ENCODE data around the gene MCM3. TPM values are rescaled to one million over a fixed set of nuclear protein-coding genes. Genes with fewer than 3 reads are reported as not detected.
A peak's percentile ranks its signal among the peaks of the same experiment; 100 is the strongest.

Gene MCM3
- total RNA-seq, 1 donor from 2014 or later: 214 TPM

GRCh38 chr6:52261229-52261628 is 23.3 kb downstream of the MCM3 start:
- Mint-ChIP-seq H3K27me3 (ENCODE audit: insufficient read depth) (peaks cover 10% of the 10 kb centered on the region), H3K27ac (no peak overlapping the region), H3K4me1 (ENCODE audit: low read depth) (peaks cover 7% of the 10 kb centered on the region)

GRCh38 chr6:52260634-52261033 is 23.9 kb downstream of the MCM3 start:
- intact Hi-C loops (cut with micrococcal nuclease): no loop called here
- peaks cover 35% of the 10 kb centered on the region for H3K36me3 Mint-ChIP-seq (ENCODE audit: low read depth)
- peaks cover 12% of the 10 kb centered on the region for H3K27me3 Mint-ChIP-seq (ENCODE audit: insufficient read depth)
- H3K4me3 Mint-ChIP-seq: no peak overlapping the region
- DNase-seq (ENCODE audit: low spot score): no peak
- H3K4me1 Mint-ChIP-seq (ENCODE audit: low read depth): peaks cover 7% of the 10 kb centered on the region
- no peak overlapping the region for H3K27ac Mint-ChIP-seq
- H3K9me3 Mint-ChIP-seq: no peaks in the 10 kb centered on the region

More at GRCh38 chr6:52261229-52261628, 23.3 kb downstream of the MCM3 start:
- DNase-seq (ENCODE audit: low spot score): no peak
- intact Hi-C loops (cut with micrococcal nuclease): no loop called here
- no peaks in the 10 kb centered on the region for H3K9me3 Mint-ChIP-seq
- peaks cover 40% of the 10 kb centered on the region for H3K36me3 Mint-ChIP-seq (ENCODE audit: low read depth)
- no peak overlapping the region for H3K4me3 Mint-ChIP-seq

- Mint-ChIP-seq H3K4me1 (ENCODE audit: low read depth) (peaks cover 29% of the 10 kb centered on the region), H3K27ac (no peak overlapping the region), H3K4me3 (no peak overlapping the region), H3K27me3 (ENCODE audit: insufficient read depth) (peaks cover 38% of the 10 kb centered on the region), H3K9me3 (no peaks in the 10 kb centered on the region), H3K36me3 (ENCODE audit: low read depth) (peaks cover 2% of the 10 kb centered on the region)
- no peak for DNase-seq (ENCODE audit: low spot score)
- intact Hi-C loops (cut with micrococcal nuclease): loop anchor here (1.0 to 5.0 kb wide), 4 partner anchors 8 to 617 kb away; no protein-coding TSS in a partner anchor
Observed at GRCh38 chr6:52255434-52255833, 29.1 kb downstream of the MCM3 start.

- intact Hi-C loops (cut with micrococcal nuclease): loop anchor here (1.0 to 5.0 kb wide), 4 partner anchors 8 to 617 kb away; no protein-coding TSS in a partner anchor
- no peak overlapping the region for H3K27ac Mint-ChIP-seq
- peaks cover 2% of the 10 kb centered on the region for H3K36me3 Mint-ChIP-seq (ENCODE audit: low read depth)
- H3K27me3 Mint-ChIP-seq (ENCODE audit: insufficient read depth): peaks cover 44% of the 10 kb centered on the region
- no peak overlapping the region for H3K4me3 Mint-ChIP-seq
- no peak for DNase-seq (ENCODE audit: low spot score)
- peaks cover 32% of the 10 kb centered on the region for H3K4me1 Mint-ChIP-seq (ENCODE audit: low read depth)
- no peaks in the 10 kb centered on the region for H3K9me3 Mint-ChIP-seq
Observed at GRCh38 chr6:52254731-52255378, 29.7 kb downstream of the MCM3 start.

- no peak overlapping the region for H3K4me3 Mint-ChIP-seq
- H3K36me3 Mint-ChIP-seq (ENCODE audit: low read depth): peaks cover 2% of the 10 kb centered on the region
- H3K27ac Mint-ChIP-seq: no peak overlapping the region
- peak; percentile 19 for DNase-seq (ENCODE audit: low spot score)
- H3K4me1 Mint-ChIP-seq (ENCODE audit: low read depth): peaks cover 32% of the 10 kb centered on the region
- H3K9me3 Mint-ChIP-seq: no peaks in the 10 kb centered on the region
- peaks cover 54% of the 10 kb centered on the region for H3K27me3 Mint-ChIP-seq (ENCODE audit: insufficient read depth)
- intact Hi-C loops (cut with micrococcal nuclease): loop anchor here (1.0 kb wide), 1 partner anchor 22 kb away; no protein-coding TSS in a partner anchor
Observed at GRCh38 chr6:52253494-52253893, 31.0 kb downstream of the MCM3 start.

GRCh38 chr6:52251113-52251512 is 33.4 kb downstream of the MCM3 start:
- intact Hi-C loops (cut with micrococcal nuclease): no loop called here
- no peak for DNase-seq (ENCODE audit: low spot score)
- H3K27me3 Mint-ChIP-seq (ENCODE audit: insufficient read depth): peaks cover 59% of the 10 kb centered on the region
- no peaks in the 10 kb centered on the region for H3K9me3 Mint-ChIP-seq
- peaks cover 32% of the 10 kb centered on the region for H3K4me1 Mint-ChIP-seq (ENCODE audit: low read depth)
- no peak overlapping the region for H3K4me3 Mint-ChIP-seq
- H3K36me3 Mint-ChIP-seq (ENCODE audit: low read depth): peaks cover 2% of the 10 kb centered on the region
- H3K27ac Mint-ChIP-seq: no peak overlapping the region

- no peak overlapping the region for H3K27ac Mint-ChIP-seq
- DNase-seq (ENCODE audit: low spot score): no peak
- H3K9me3 Mint-ChIP-seq: no peaks in the 10 kb centered on the region
- H3K27me3 Mint-ChIP-seq (ENCODE audit: insufficient read depth): peaks cover 69% of the 10 kb centered on the region
- intact Hi-C loops (cut with micrococcal nuclease): no loop called here
- no peak overlapping the region for H3K4me3 Mint-ChIP-seq
- H3K4me1 Mint-ChIP-seq (ENCODE audit: low read depth): peaks cover 19% of the 10 kb centered on the region
- H3K36me3 Mint-ChIP-seq (ENCODE audit: low read depth): peaks cover 2% of the 10 kb centered on the region
Observed at GRCh38 chr6:52249078-52249477, 35.5 kb downstream of the MCM3 start.

- no peak overlapping the region for H3K4me3 Mint-ChIP-seq
- no peaks in the 10 kb centered on the region for H3K9me3 Mint-ChIP-seq
- DNase-seq (ENCODE audit: low spot score): no peak
- intact Hi-C loops (cut with micrococcal nuclease): no loop called here
- H3K27ac Mint-ChIP-seq: no peak overlapping the region
- no peaks in the 10 kb centered on the region for H3K36me3 Mint-ChIP-seq (ENCODE audit: low read depth)
- peaks cover 4% of the 10 kb centered on the region for H3K4me1 Mint-ChIP-seq (ENCODE audit: low read depth)
- peaks cover 75% of the 10 kb centered on the region for H3K27me3 Mint-ChIP-seq (ENCODE audit: insufficient read depth)
Observed at GRCh38 chr6:52245425-52245824, 39.1 kb downstream of the MCM3 start.

- Mint-ChIP-seq H3K4me1 (ENCODE audit: low read depth) (no peaks in the 10 kb centered on the region), H3K4me3 (no peak within 1 kb of the TSS), H3K9me3 (no peaks in the 10 kb centered on the region), H3K27ac (no peak within 1 kb of the TSS), H3K27me3 (ENCODE audit: insufficient read depth) (peaks cover 74% of the 10 kb centered on the region), H3K36me3 (ENCODE audit: low read depth) (no peaks in the 10 kb centered on the region)
- intact Hi-C loops (cut with micrococcal nuclease): no loop called here
- no peak for DNase-seq (ENCODE audit: low spot score)
Observed at GRCh38 chr6:52244400-52244799, 40.1 kb downstream of the MCM3 start, which contains the start of gene IL17F. IL17F (minus strand) TSS chr6:52244500; CDS start chr6:52244429, 71 bp downstream.

- Mint-ChIP-seq H3K36me3 (ENCODE audit: low read depth) (no peaks in the 10 kb centered on the region), H3K4me3 (no peak overlapping the region), H3K9me3 (no peaks in the 10 kb centered on the region), H3K27me3 (ENCODE audit: insufficient read depth) (peaks cover 75% of the 10 kb centered on the region), H3K4me1 (ENCODE audit: low read depth) (no peaks in the 10 kb centered on the region), H3K27ac (no peak overlapping the region)
- intact Hi-C loops (cut with micrococcal nuclease): no loop called here
- DNase-seq (ENCODE audit: low spot score): no peak
Observed at GRCh38 chr6:52243282-52243893, 41.2 kb downstream of the MCM3 start.

GRCh38 chr6:52241819-52242218 is 42.7 kb downstream of the MCM3 start:
- no peaks in the 10 kb centered on the region for H3K9me3 Mint-ChIP-seq
- H3K4me1 Mint-ChIP-seq (ENCODE audit: low read depth): no peaks in the 10 kb centered on the region
- DNase-seq (ENCODE audit: low spot score): no peak
- H3K36me3 Mint-ChIP-seq (ENCODE audit: low read depth): no peaks in the 10 kb centered on the region
- no peak overlapping the region for H3K27ac Mint-ChIP-seq
- H3K27me3 Mint-ChIP-seq (ENCODE audit: insufficient read depth): peaks cover 75% of the 10 kb centered on the region
- intact Hi-C loops (cut with micrococcal nuclease): no loop called here
- no peak overlapping the region for H3K4me3 Mint-ChIP-seq

GRCh38 chr6:52233975-52234823 is 50.3 kb downstream of the MCM3 start:
- peaks cover 36% of the 10 kb centered on the region for H3K4me1 Mint-ChIP-seq (ENCODE audit: low read depth)
- H3K9me3 Mint-ChIP-seq: no peaks in the 10 kb centered on the region
- peaks cover 5% of the 10 kb centered on the region for H3K36me3 Mint-ChIP-seq (ENCODE audit: low read depth)
- intact Hi-C loops (cut with micrococcal nuclease): loop anchor here (1.0 to 5.0 kb wide), 2 partner anchors 71 to 748 kb away; no protein-coding TSS in a partner anchor
- no peak overlapping the region for H3K27ac Mint-ChIP-seq
- H3K27me3 Mint-ChIP-seq (ENCODE audit: insufficient read depth): peaks cover 73% of the 10 kb centered on the region
- no peak overlapping the region for H3K4me3 Mint-ChIP-seq
- no peak for DNase-seq (ENCODE audit: low spot score)

Measured in activated T-helper 1 cell treated with anti-CD3 and anti-CD28 coated beads, Interleukin-12 subunit alpha, Interleukin-12 subunit beta, Interleukin-2, Interleukin-4 antibody, amounts not matched to agents 30 ng/mL and 10 ng/mL and 1 ng/mL, durations not matched to agents 14 hours and 24 hours and 36 hours (primary cell).